ENCODE results near the gene EDEM2. TPM values are rescaled to one million over a fixed set of nuclear protein-coding genes. Genes with fewer than 3 reads are reported as not detected.

Gene EDEM2
- total and polyA plus RNA-seq, 2 of the 13 experiments (the other 11 are each of a cell fraction or from before 2014, with no cell fraction given) = 33.1 to 46.9 TPM

- TF ChIP-seq, protein P1, sequence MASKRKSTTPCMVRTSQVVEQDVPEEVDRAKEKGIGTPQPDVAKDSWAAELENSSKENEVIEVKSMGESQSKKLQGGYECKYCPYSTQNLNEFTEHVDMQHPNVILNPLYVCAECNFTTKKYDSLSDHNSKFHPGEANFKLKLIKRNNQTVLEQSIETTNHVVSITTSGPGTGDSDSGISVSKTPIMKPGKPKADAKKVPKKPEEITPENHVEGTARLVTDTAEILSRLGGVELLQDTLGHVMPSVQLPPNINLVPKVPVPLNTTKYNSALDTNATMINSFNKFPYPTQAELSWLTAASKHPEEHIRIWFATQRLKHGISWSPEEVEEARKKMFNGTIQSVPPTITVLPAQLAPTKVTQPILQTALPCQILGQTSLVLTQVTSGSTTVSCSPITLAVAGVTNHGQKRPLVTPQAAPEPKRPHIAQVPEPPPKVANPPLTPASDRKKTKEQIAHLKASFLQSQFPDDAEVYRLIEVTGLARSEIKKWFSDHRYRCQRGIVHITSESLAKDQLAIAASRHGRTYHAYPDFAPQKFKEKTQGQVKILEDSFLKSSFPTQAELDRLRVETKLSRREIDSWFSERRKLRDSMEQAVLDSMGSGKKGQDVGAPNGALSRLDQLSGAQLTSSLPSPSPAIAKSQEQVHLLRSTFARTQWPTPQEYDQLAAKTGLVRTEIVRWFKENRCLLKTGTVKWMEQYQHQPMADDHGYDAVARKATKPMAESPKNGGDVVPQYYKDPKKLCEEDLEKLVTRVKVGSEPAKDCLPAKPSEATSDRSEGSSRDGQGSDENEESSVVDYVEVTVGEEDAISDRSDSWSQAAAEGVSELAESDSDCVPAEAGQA (IDR thresholded peaks at IDR 0.05; ENCODE audit: low read depth) = 0 out of 2 replicates have a peak, but pooled peaks have one; percentile 5
- TF ChIP-seq, protein P1 (CRISPR knock-in tag; IDR thresholded peaks at IDR 0.05; ENCODE audit: borderline replicate concordance) = no peak
- no peak for TF ChIP-seq ZIK1 (CRISPR knock-in tag; IDR thresholded peaks at IDR 0.05; ENCODE audit: borderline replicate concordance, low read depth)
- no peak for TF ChIP-seq ZFP41 (CRISPR knock-in tag; IDR thresholded peaks at IDR 0.05; ENCODE audit: borderline replicate concordance)
- TF ChIP-seq ATM (IDR thresholded peaks at IDR 0.05; ENCODE audit: borderline replicate concordance) = 0 out of 2 replicates have a peak, but pooled peaks have one; percentile 10
- TF ChIP-seq ATF5 (CRISPR knock-in tag; IDR thresholded peaks at IDR 0.05; ENCODE audit: low read depth) = peak; percentile 41; the same call in 1 of the 2 replicates
- TF ChIP-seq SALL2 (CRISPR knock-in tag; IDR thresholded peaks at IDR 0.05) = no peak
- 0 out of 2 replicates have a peak, but pooled peaks have one; percentile 7 for TF ChIP-seq ZNF569 (CRISPR knock-in tag; IDR thresholded peaks at IDR 0.05; ENCODE audit: borderline replicate concordance)
- TF ChIP-seq ZNF605 (CRISPR knock-in tag; IDR thresholded peaks at IDR 0.05) = no peak
- TF ChIP-seq ZNF136 (CRISPR knock-in tag; IDR thresholded peaks at IDR 0.05; ENCODE audit: low read depth) = no peak
- no peak for TF ChIP-seq NFE2L1 (CRISPR knock-in tag; IDR thresholded peaks at IDR 0.05; ENCODE audit: borderline replicate concordance)
- no peak for TF ChIP-seq REXO4 (CRISPR knock-in tag; IDR thresholded peaks at IDR 0.05; ENCODE audit: borderline replicate concordance)
- TF ChIP-seq NFRKB (IDR thresholded peaks at IDR 0.05) = no peak
- no peak for TF ChIP-seq ZSCAN9 (CRISPR knock-in tag; IDR thresholded peaks at IDR 0.05; ENCODE audit: borderline replicate concordance)
- TF ChIP-seq HMGXB4 (CRISPR knock-in tag; IDR thresholded peaks at IDR 0.05; ENCODE audit: borderline replicate concordance in 1 of 2, low read depth in 1 of 2) = no peak
- no peak for TF ChIP-seq ELF1 (CRISPR knock-in tag; IDR thresholded peaks at IDR 0.05)
- TF ChIP-seq, protein P2, sequence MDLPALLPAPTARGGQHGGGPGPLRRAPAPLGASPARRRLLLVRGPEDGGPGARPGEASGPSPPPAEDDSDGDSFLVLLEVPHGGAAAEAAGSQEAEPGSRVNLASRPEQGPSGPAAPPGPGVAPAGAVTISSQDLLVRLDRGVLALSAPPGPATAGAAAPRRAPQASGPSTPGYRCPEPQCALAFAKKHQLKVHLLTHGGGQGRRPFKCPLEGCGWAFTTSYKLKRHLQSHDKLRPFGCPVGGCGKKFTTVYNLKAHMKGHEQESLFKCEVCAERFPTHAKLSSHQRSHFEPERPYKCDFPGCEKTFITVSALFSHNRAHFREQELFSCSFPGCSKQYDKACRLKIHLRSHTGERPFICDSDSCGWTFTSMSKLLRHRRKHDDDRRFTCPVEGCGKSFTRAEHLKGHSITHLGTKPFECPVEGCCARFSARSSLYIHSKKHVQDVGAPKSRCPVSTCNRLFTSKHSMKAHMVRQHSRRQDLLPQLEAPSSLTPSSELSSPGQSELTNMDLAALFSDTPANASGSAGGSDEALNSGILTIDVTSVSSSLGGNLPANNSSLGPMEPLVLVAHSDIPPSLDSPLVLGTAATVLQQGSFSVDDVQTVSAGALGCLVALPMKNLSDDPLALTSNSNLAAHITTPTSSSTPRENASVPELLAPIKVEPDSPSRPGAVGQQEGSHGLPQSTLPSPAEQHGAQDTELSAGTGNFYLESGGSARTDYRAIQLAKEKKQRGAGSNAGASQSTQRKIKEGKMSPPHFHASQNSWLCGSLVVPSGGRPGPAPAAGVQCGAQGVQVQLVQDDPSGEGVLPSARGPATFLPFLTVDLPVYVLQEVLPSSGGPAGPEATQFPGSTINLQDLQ (CRISPR knock-in tag; IDR thresholded peaks at IDR 0.05) = no peak
- no peak for TF ChIP-seq ZNF335 (CRISPR knock-in tag; IDR thresholded peaks at IDR 0.05)
- no peak for TF ChIP-seq ZNF83 (CRISPR knock-in tag; IDR thresholded peaks at IDR 0.05; ENCODE audit: borderline replicate concordance)
These were observed 53.8 kb downstream of the EDEM2 start (continued) for GRCh38 chr20:35093267-35093884.

Measured in HepG2 (cell line).